Keratinocyte (primary cell): Measurements from ENCODE around the gene VSIG8. TPM values are rescaled to one million over a fixed set of nuclear protein-coding genes. Genes with fewer than 3 reads are reported as not detected.
"Not testable (repeated sequence)": the region's sequence is repeated elsewhere in the genome, so short reads cannot be mapped to it uniquely, and the experiment has no call there.

Experiments
- DNase-seq: peaks from one replicate; pipeline ENCODE4 v3.0.0-alpha.2; 2011; ENCODE audit warnings: low read depth, missing footprints, low spot score
- FAIRE-seq: peaks from 2 replicates; lab custom pipeline; 2011; peaks lifted over from hg19 to GRCh38; lab: Jason Lieb, UNC
- H2AFZ ChIP-seq: 2 replicates; pipeline ENCODE4 v1.6.0; 2012; ENCODE audit warnings: low read length, control low read depth, inconsistent platforms; ENCODE audit not compliant: control insufficient read depth
- H3K27ac ChIP-seq: 2 replicates; pipeline ENCODE4 v1.5.1; 2011; ENCODE audit warnings: low read length; ENCODE audit not compliant: control insufficient read depth, insufficient read depth
- H3K27me3 ChIP-seq: 3 replicates; pipeline ENCODE4 v1.6.0; 2011; ENCODE audit warnings: low read length; ENCODE audit not compliant: control insufficient read depth, insufficient read depth; ENCODE audit errors: extremely low read depth
- H3K36me3 ChIP-seq, 2 experiments: 2 replicates in 1 of 2; 3 replicates in 1 of 2; pipeline ENCODE4 v1.5.1; 2011; ENCODE audit warnings: low read length in 2 of 2, mild to moderate bottlenecking in 1 of 2; ENCODE audit not compliant: control insufficient read depth in 2 of 2, insufficient read depth in 2 of 2; ENCODE audit errors: extremely low read depth in 1 of 2
- H3K4me1 ChIP-seq: 3 replicates; pipeline ENCODE4 v1.5.1; 2011; ENCODE audit warnings: low read length; ENCODE audit not compliant: control insufficient read depth, insufficient read depth; ENCODE audit errors: extremely low read depth
- H3K4me2 ChIP-seq: 3 replicates; pipeline ENCODE4 v1.6.0; 2011; ENCODE audit warnings: low read depth, low read length; ENCODE audit not compliant: control insufficient read depth, insufficient read depth; ENCODE audit errors: extremely low read depth
- H3K4me3 ChIP-seq, 3 experiments: fragments of 200-600 bp in 1 of 3; sonication (generic) in 1 of 3; 2 replicates in 2 of 3; 3 replicates in 1 of 3; pipeline ENCODE4 v1.5.1; 2011 to 2016; ENCODE audit warnings: low read length in 3 of 3, mild to moderate bottlenecking in 3 of 3, control low read depth in 2 of 3, inconsistent platforms in 1 of 3, low read depth in 1 of 3, mixed read lengths in 1 of 3, mixed run types in 1 of 3, moderate library complexity in 1 of 3; ENCODE audit not compliant: control insufficient read depth in 2 of 3, insufficient read depth in 2 of 3; ENCODE audit errors: extremely low read depth in 1 of 3
- H3K79me2 ChIP-seq: 2 replicates; pipeline ENCODE4 v1.6.0; 2012; ENCODE audit warnings: low read length; ENCODE audit not compliant: control insufficient read depth, insufficient read depth
- H3K9ac ChIP-seq: 3 replicates; pipeline ENCODE4 v1.6.0; 2011; ENCODE audit warnings: low read length; ENCODE audit not compliant: control insufficient read depth, insufficient read depth; ENCODE audit errors: extremely low read depth
- H3K9me1 ChIP-seq: 3 replicates; pipeline ENCODE4 v1.6.0; 2011; ENCODE audit warnings: low read length; ENCODE audit not compliant: control insufficient read depth, insufficient read depth; ENCODE audit errors: extremely low read depth
- H3K9me3 ChIP-seq: 2 replicates; pipeline ENCODE4 v1.5.1; 2012; ENCODE audit warnings: low read depth, low read length; ENCODE audit not compliant: control insufficient read depth
- H4K20me1 ChIP-seq: 3 replicates; pipeline ENCODE4 v1.6.0; 2011; ENCODE audit warnings: low read length; ENCODE audit not compliant: control insufficient read depth, insufficient read depth; ENCODE audit errors: extremely low read depth
- EZH2 ChIP-seq: IDR thresholded peaks from one replicate; pipeline ENCODE4 v1.6.1; 2012; ENCODE audit warnings: inconsistent platforms, mild to moderate bottlenecking, low read length, moderate library complexity
- dilution Hi-C: fragments of 300-500 bp; cut with MboI; formaldehyde crosslinking; loops from one replicate; pipeline ENCODE4 v1.7.0; 2020; ENCODE audit warnings: low sequenced_read_pairs; ENCODE audit not compliant: extremely low pct_ligation_motif_present
- polyA plus RNA-seq, 5 experiments: library from polyadenylated mRNA; depleted of rRNA in 3 of 5; stranded (reverse) in 3 of 5; stranded (forward) in 1 of 5; unstranded in 1 of 5; fragments of >200 nt; gene quantifications; 1 replicate in 1 of 5; 2 replicates in 3 of 5; 3 replicates in 1 of 5; pipeline versions ENCODE4 v1.2.1 to v1.2.3, GENCODE V29; 2011 to 2012; ENCODE audit warnings: missing spikeins in 2 of 5, low read depth in 1 of 5, low replicate concordance in 1 of 5
- TF ChIP-seq, protein P1 (sequence below), 3 experiments: IDR thresholded peaks in 1 of 3; conservative IDR thresholded peaks in 1 of 3; optimal IDR thresholded peaks in 1 of 3; 2 replicates in 2 of 3; 3 replicates in 1 of 3; pipeline versions ENCODE3 to v1.5.1; 2011; ENCODE audit warnings: low read length in 3 of 3, mild to moderate bottlenecking in 3 of 3, moderate library complexity in 2 of 3, control low read depth in 1 of 3, inconsistent platforms in 1 of 3; ENCODE audit not compliant: insufficient read depth in 2 of 3; ENCODE audit errors: extremely low read depth in 1 of 3

VSIG8 gene
- polyA plus RNA-seq, 1 donor (not counting 4 experiments of a cell fraction or from before 2014, with no cell fraction given), result 0.56 TPM

DNA sequence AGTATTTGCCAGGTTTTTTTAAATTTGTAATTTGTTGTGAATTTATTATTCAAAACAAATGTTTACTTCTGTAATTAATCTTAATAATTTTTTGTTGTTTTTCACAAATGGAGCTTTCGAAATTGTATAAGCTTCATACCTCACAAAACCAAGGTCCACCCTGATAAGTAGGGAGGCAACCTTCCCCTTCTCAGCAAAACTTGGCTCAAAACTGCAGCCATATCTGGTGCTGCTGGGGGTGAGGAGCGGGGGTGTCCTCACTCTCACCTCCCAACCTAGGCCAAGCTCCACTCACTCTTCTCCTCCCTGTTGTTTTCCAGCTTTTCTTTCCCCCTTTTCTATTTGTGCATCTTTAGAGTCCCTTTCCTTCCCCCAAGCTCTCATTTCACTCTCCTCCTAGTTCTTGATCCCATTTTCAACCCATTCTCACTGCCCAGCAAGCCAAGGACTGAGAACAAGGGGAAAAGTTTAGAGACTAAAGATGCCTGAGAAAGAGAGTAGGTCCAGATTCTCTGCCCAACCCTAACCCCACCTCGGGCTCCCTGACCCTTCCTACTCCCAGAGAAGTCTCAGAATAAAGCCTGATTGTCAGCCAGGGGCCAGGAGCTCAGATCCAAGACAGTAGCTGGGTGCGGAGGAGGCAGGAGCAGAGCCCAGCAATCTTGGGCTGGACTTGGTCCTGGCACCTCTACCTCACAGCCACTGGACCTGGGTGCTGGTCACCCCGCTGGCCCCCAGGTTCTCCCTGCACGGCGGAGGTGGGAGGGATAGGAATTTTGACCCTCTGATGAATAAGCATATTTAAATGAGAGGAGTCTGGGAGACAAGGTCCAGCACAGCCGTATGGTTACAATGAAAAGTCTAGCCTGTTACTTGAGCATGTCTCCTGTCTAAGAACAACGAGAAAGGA lies 45.8 kb upstream of the VSIG8 start:
- TF ChIP-seq, protein P1, sequence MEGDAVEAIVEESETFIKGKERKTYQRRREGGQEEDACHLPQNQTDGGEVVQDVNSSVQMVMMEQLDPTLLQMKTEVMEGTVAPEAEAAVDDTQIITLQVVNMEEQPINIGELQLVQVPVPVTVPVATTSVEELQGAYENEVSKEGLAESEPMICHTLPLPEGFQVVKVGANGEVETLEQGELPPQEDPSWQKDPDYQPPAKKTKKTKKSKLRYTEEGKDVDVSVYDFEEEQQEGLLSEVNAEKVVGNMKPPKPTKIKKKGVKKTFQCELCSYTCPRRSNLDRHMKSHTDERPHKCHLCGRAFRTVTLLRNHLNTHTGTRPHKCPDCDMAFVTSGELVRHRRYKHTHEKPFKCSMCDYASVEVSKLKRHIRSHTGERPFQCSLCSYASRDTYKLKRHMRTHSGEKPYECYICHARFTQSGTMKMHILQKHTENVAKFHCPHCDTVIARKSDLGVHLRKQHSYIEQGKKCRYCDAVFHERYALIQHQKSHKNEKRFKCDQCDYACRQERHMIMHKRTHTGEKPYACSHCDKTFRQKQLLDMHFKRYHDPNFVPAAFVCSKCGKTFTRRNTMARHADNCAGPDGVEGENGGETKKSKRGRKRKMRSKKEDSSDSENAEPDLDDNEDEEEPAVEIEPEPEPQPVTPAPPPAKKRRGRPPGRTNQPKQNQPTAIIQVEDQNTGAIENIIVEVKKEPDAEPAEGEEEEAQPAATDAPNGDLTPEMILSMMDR (optimal IDR thresholded peaks at IDR 0.05 in 1 of 3, IDR thresholded peaks at IDR 0.05 in 1 of 3, conservative IDR thresholded peaks at IDR 0.05 in 1 of 3; ENCODE audit: extremely low read depth in 1 of 3, insufficient read depth in 2 of 3, low read length in 3 of 3), result no peak
- TF ChIP-seq EZH2, result no peak
- Histone ChIP-seq H3K9me1 (no peaks in the 10 kb centered on the region), H3K4me3 (no peak overlapping the region), H3K79me2 (no peaks in the 10 kb centered on the region), H2AFZ (no peak overlapping the region), H3K27me3 (no peaks in the 10 kb centered on the region), H3K9ac (no peak overlapping the region), H3K9me3 (no peaks in the 10 kb centered on the region), H4K20me1 (no peaks in the 10 kb centered on the region), H3K4me1 (peaks cover 29% of the 10 kb centered on the region), H3K4me2 (no peak overlapping the region), H3K36me3 (no peaks in the 10 kb centered on the region), H3K27ac (no peak overlapping the region)
- dilution Hi-C loops, result no loop called here
- FAIRE-seq, result no peak
- DNase-seq, result no peak

DNA sequence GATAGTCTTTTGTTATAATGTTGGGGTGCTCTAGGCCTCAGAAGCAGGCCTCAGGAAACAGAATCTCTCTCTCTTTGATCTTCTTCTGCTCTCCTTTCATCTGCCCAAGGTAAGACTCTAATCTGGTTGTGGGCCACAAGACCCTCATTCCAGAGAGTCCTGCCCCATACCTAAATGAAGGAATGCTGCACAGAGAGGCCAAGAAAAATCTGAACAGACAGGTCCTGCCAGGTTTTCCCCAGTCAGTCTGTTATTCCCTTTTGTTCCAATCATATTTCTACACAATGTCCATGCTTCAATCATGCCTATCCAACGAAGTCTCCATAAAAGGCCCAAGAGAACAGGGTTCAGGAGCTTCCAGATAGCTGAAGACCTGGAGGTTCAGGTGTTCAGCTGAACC lies 44.5 kb upstream of the VSIG8 start:
- H2AFZ ChIP-seq, result no peak overlapping the region
- H3K27ac ChIP-seq, result no peak overlapping the region
- no peaks in the 10 kb centered on the region for H3K9me3 ChIP-seq
- peaks cover 23% of the 10 kb centered on the region for H3K4me1 ChIP-seq
- no peak overlapping the region for H3K9ac ChIP-seq
- DNase-seq, result no peak
- dilution Hi-C loops, result no loop called here
- H3K36me3 ChIP-seq, result no peaks in the 10 kb centered on the region
- H3K79me2 ChIP-seq, result no peaks in the 10 kb centered on the region
- H3K27me3 ChIP-seq, result no peaks in the 10 kb centered on the region
- FAIRE-seq, result peak; percentile 9
- H3K4me2 ChIP-seq, result no peak overlapping the region
- no peak overlapping the region for H3K4me3 ChIP-seq
- H4K20me1 ChIP-seq, result no peaks in the 10 kb centered on the region
- TF ChIP-seq EZH2, result no peak
- TF ChIP-seq, protein P1 (optimal IDR thresholded peaks at IDR 0.05 in 1 of 3, IDR thresholded peaks at IDR 0.05 in 1 of 3, conservative IDR thresholded peaks at IDR 0.05 in 1 of 3; ENCODE audit: extremely low read depth in 1 of 3, insufficient read depth in 2 of 3, low read length in 3 of 3), result no peak
- H3K9me1 ChIP-seq, result no peaks in the 10 kb centered on the region

GRCh38 chr1:159904036-159904435 lies 41.6 kb upstream of the VSIG8 start:
- H3K36me3 ChIP-seq, FAIRE-seq, H4K20me1 ChIP-seq, H3K4me3 ChIP-seq, H2AFZ ChIP-seq, H3K27ac ChIP-seq, H3K9ac ChIP-seq, H3K27me3 ChIP-seq, H3K9me1 ChIP-seq, DNase-seq, H3K4me2 ChIP-seq, H3K79me2 ChIP-seq, H3K9me3 ChIP-seq, dilution Hi-C loops: not testable (repeated sequence)
- H3K4me1 ChIP-seq, result peaks cover 14% of the 10 kb centered on the region
